A673 (cell line): ENCODE data around the gene KIF22. TPM values are rescaled to one million over a fixed set of nuclear protein-coding genes. Genes with fewer than 3 reads are reported as not detected.

ENCODE experiments used
- BruUV-seq: library from RNA; stranded (reverse); fragments of 400-500 nt; replicated peaks from 2 replicates; lab custom pipeline; 2021; lab: Mats Ljungman, UMichigan
- CTCF ChIA-PET: fragments of 300-600 bp; sonication (Branson Sonifier 250); formaldehyde crosslinking; loops from one replicate; lab custom pipeline; 2022; ENCODE audit warnings: antibody characterized with exemption; lab: Charles Lee
- POLR2A ChIA-PET: fragments of 300-600 bp; sonication (Branson Sonifier 250); formaldehyde crosslinking; loops from one replicate; lab custom pipeline; 2022; ENCODE audit warnings: antibody characterized with exemption; ENCODE audit not compliant: low non-redundant PET; lab: Charles Lee
- DNase-seq: peaks from one replicate; pipeline ENCODE4 v3.0.0-alpha.2; 2015; ENCODE audit warnings: low spot score
- H3K27ac ChIP-seq: fragments of 200-600 bp; sonication (generic); 2 replicates; pipeline ENCODE4 v1.5.1; 2016; ENCODE audit warnings: mixed run types, low read depth, mild to moderate bottlenecking, mixed read lengths, antibody characterized with exemption, low read length; ENCODE audit not compliant: poor library complexity, severe bottlenecking
- H3K27me3 ChIP-seq: fragments of 200-600 bp; sonication (generic); replicated peaks from 2 replicates; pipeline ENCODE4 v1.6.1; 2017; ENCODE audit warnings: mixed run types, low read depth, mild to moderate bottlenecking, mixed read lengths, antibody characterized with exemption, low read length; ENCODE audit not compliant: insufficient read depth, poor library complexity
- H3K36me3 ChIP-seq: fragments of 200-600 bp; sonication (generic); 2 replicates; pipeline ENCODE4 v1.6.1; 2016; ENCODE audit warnings: mixed run types, mild to moderate bottlenecking, mixed read lengths, antibody characterized with exemption, low read length; ENCODE audit not compliant: insufficient read depth, poor library complexity, severe bottlenecking
- H3K4me1 ChIP-seq: fragments of 200-600 bp; sonication (generic); 2 replicates; pipeline ENCODE4 v1.6.1; 2017; ENCODE audit warnings: mixed run types, mild to moderate bottlenecking, mixed read lengths, antibody characterized with exemption, low read length; ENCODE audit not compliant: insufficient read depth, poor library complexity, severe bottlenecking
- H3K4me3 ChIP-seq: fragments of 200-600 bp; sonication (generic); 2 replicates; pipeline ENCODE4 v1.5.1; 2016; ENCODE audit warnings: low read depth, mixed run types, mild to moderate bottlenecking, mixed read lengths, low read length; ENCODE audit not compliant: poor library complexity, severe bottlenecking
- H3K9me3 ChIP-seq: fragments of 200-600 bp; sonication (generic); 2 replicates; pipeline ENCODE4 v1.6.1; 2016; ENCODE audit warnings: mixed run types, low read depth, mild to moderate bottlenecking, mixed read lengths, antibody characterized with exemption, low read length; ENCODE audit not compliant: poor library complexity, severe bottlenecking
- EZH2 ChIP-seq: fragments of 200-600 bp; sonication (generic); IDR thresholded peaks from 2 replicates; pipeline ENCODE4 v1.6.1; 2017; ENCODE audit warnings: borderline replicate concordance, low read depth, mild to moderate bottlenecking, mixed read lengths, antibody characterized with exemption, low read length; ENCODE audit not compliant: poor library complexity, severe bottlenecking
- intact Hi-C: fragments of 100-400 bp; cut with micrococcal nuclease; formaldehyde crosslinking; loops from one replicate; pipeline ENCODE4 v1.10.0; 2022; ENCODE audit not compliant: unreplicated experiment
- total RNA-seq: library from RNA; stranded (reverse); gene quantifications from 2 replicates; pipeline ENCODE4 v1.2.3, GENCODE V29; 2021
- TF ChIP-seq, protein P1 (sequence below): fragments of 300-800, 200-600 bp; sonication (generic); conservative IDR thresholded peaks from 2 replicates; pipeline ENCODE4 v1.5.1; 2017; ENCODE audit warnings: low read depth, mild to moderate bottlenecking, antibody characterized with exemption, low read length, moderate library complexity, mixed read lengths

The KIF22 gene
- total RNA-seq, 1 experiment from 2014 or later = 171 TPM

DNA sequence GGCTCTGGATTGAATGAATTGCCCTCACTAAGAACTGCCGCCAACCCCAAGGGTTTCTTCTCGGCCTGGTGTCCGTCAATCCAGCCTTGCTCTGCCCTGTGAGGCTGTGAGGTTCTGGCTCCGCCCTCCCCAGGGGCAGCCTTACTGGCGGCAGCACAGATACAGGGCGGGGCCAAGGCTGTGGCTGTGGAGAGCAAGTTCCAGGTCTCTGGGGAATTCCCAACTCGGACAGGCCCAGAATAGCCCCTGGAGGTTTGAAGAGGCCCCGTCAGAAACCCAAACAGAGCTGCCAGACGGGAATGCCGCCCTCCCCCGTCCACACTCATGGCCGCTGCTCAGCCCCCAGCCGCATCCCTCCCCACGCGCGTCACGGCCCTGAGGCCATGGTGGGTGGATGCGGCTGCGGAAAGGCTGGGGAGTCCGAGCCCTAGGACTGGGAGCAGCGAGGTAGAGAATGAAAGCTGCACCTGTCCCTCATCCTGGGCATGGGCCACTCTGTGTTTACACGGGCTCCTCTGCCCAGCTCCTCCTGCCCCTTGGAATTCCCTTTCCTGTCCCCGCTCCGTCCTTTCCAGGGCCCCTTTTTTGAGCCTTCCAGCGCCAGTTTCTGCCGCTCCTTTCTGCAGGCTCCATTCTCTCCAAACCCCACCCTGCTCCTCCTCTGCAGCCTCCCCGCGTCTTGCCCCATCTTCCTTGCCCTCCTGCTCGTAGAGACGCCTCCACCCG, 20.8 kb downstream of the KIF22 start:
- DNase-seq = peak; percentile 94
- ChIA-PET POLR2A (no interaction called here), CTCF (interaction anchor here (0.7 to 0.8 kb wide), 2 partner anchors 37 to 82 kb away, joined by 4 to 6 read pairs; no protein-coding TSS in a partner anchor)
- Histone ChIP-seq H3K27me3 (no peaks in the 10 kb centered on the region), H3K4me3 (peak overlapping the region; percentile 58), H3K9me3 (no peaks in the 10 kb centered on the region), H3K4me1 (peaks cover 51% of the 10 kb centered on the region), H3K27ac (peak overlapping the region; percentile 95), H3K36me3 (peaks cover 24% of the 10 kb centered on the region)
- intact Hi-C loops = loop anchor here (10.0 kb wide), 1 partner anchor 53 kb away; the partner anchor contains the start of gene CDIPT
- no TSS peak for BruUV-seq
- TF ChIP-seq, protein P1, sequence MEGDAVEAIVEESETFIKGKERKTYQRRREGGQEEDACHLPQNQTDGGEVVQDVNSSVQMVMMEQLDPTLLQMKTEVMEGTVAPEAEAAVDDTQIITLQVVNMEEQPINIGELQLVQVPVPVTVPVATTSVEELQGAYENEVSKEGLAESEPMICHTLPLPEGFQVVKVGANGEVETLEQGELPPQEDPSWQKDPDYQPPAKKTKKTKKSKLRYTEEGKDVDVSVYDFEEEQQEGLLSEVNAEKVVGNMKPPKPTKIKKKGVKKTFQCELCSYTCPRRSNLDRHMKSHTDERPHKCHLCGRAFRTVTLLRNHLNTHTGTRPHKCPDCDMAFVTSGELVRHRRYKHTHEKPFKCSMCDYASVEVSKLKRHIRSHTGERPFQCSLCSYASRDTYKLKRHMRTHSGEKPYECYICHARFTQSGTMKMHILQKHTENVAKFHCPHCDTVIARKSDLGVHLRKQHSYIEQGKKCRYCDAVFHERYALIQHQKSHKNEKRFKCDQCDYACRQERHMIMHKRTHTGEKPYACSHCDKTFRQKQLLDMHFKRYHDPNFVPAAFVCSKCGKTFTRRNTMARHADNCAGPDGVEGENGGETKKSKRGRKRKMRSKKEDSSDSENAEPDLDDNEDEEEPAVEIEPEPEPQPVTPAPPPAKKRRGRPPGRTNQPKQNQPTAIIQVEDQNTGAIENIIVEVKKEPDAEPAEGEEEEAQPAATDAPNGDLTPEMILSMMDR = no peak
- no peak for TF ChIP-seq EZH2

DNA sequence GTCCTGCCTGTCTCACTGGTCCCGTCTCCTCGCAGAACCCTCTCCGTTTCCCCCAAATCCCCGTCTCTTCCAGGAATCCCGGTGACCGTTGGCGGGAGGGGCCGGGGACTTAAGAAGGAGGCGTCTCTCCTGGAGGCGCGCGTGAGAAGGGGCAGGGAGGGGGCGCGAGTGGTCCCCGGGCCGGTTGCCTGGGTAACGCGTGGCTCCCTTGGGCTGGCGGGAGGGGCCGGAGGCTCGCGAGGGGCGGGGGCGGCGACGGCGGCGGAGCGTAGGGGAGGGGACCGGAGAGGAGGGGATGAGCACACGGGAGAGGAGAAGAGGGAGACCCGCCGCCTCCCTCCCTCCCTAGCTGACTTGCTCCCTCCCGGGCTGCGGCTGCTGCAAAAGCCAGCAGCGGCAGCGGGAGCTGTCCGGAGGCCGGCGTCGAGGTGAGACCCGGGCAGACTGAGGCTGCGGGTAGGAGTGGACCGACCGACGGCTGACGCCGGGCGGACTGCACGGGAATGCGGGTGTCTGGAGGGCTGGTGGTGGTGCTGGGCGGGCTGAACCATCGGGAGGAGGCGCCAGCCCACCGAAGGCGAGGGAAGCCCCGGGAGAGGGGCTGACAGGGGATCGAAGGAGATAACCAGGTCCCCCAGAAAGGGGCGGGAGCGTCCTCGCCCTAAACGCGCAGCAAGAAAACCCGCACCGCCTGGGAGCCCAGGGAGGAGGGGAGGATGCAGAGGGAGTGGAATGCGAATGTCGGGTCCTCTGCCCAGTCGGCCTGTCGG, 21.5 kb downstream of the KIF22 start, which contains the start of gene PRRT2:
Gene PRRT2 (plus strand): TSS at position 298 of the 770 bp plus-strand sequence. CDS start 862 bp downstream, outside the sequence.
- BruUV-seq = no TSS peak

More for the DNA sequence above, 21.5 kb downstream of the KIF22 start, which contains the start of gene PRRT2:
- Histone ChIP-seq H3K36me3 (peaks cover 24% of the 10 kb centered on the region), H3K4me3 (peak within 1 kb of the TSS; percentile 58), H3K27me3 (no peaks in the 10 kb centered on the region), H3K27ac (peak within 1 kb of the TSS; percentile 95), H3K4me1 (peaks cover 51% of the 10 kb centered on the region), H3K9me3 (no peaks in the 10 kb centered on the region)
- DNase-seq = peak; percentile 79
- ChIA-PET POLR2A (no interaction called here), CTCF (interaction anchor here (0.8 kb wide), 1 partner anchor 36 kb away, joined by 6 read pairs; no protein-coding TSS in a partner anchor)
- TF ChIP-seq, protein P1 = no peak
- TF ChIP-seq EZH2 = no peak
- intact Hi-C loops = loop anchor here (10.0 kb wide), 1 partner anchor 53 kb away; the partner anchor contains the start of gene CDIPT
